WTC11 (cell line): Measurements from ENCODE around the gene RUFY3. TPM values are rescaled to one million over a fixed set of nuclear protein-coding genes. Genes with fewer than 3 reads are reported as not detected.
A peak's percentile ranks its signal among the peaks of the same experiment; 100 is the strongest.

ENCODE experiments used
- ATAC-seq: fragments of 200-7000 bp; cut with Tn5 transposase; 2 replicates; pipeline ENCODE4 v1.10.0; 2021; ENCODE audit warnings: mild to moderate bottlenecking, moderate library complexity
- CTCF ChIA-PET: fragments of 300-600 bp; sonication (Branson Sonifier 250); formaldehyde crosslinking; loops from one replicate; lab custom pipeline; 2021; ENCODE audit warnings: antibody characterized with exemption; lab: Charles Lee
- POLR2A ChIA-PET: fragments of 350-600 bp; sonication (Branson Sonifier 250); formaldehyde crosslinking; loops from one replicate; lab custom pipeline; 2021; ENCODE audit warnings: antibody characterized with exemption; lab: Charles Lee
- DNase-seq: peaks from one replicate; pipeline ENCODE4 v3.0.0; 2021; ENCODE audit warnings: low spot score
- H3K27ac Mint-ChIP-seq: 2 replicates; pipeline ENCODE4 v1.8.0; 2021; ENCODE audit warnings: mixed read lengths
- H3K27me3 Mint-ChIP-seq: 2 replicates; pipeline ENCODE4 v1.8.0; 2021; ENCODE audit warnings: low read depth, mild to moderate bottlenecking, moderate library complexity, mixed read lengths
- H3K36me3 Mint-ChIP-seq: 2 replicates; pipeline ENCODE4 v1.8.0; 2021; ENCODE audit warnings: mixed read lengths
- H3K4me1 Mint-ChIP-seq: 2 replicates; pipeline ENCODE4 v1.8.0; 2022; ENCODE audit warnings: mixed read lengths
- H3K4me3 Mint-ChIP-seq: 2 replicates; pipeline ENCODE4 v1.8.0; 2021; ENCODE audit warnings: mild to moderate bottlenecking, moderate library complexity, mixed read lengths
- H3K9me3 Mint-ChIP-seq: 2 replicates; pipeline ENCODE4 v1.8.0; 2021; ENCODE audit warnings: mixed read lengths
- AFF4 ChIP-seq: sonication (generic); formaldehyde crosslinking; IDR thresholded peaks from 2 replicates; pipeline ENCODE4 v1.8.1; 2023; ENCODE audit warnings: mild to moderate bottlenecking, missing genetic modification reagents, borderline replicate concordance
- ATF1 ChIP-seq: sonication (generic); formaldehyde crosslinking; IDR thresholded peaks from 2 replicates; pipeline ENCODE4 v1.8.1; 2023; ENCODE audit warnings: mild to moderate bottlenecking, moderate library complexity, missing genetic modification reagents
- CREB1 ChIP-seq: sonication (generic); formaldehyde crosslinking; IDR thresholded peaks from 2 replicates; pipeline ENCODE4 v1.8.0; 2023; ENCODE audit warnings: mild to moderate bottlenecking, missing genetic modification reagents
- FOXJ3 ChIP-seq: sonication (generic); formaldehyde crosslinking; IDR thresholded peaks from 2 replicates; pipeline ENCODE4 v1.9.0; 2021; ENCODE audit warnings: missing genetic modification reagents, mild to moderate bottlenecking, borderline replicate concordance
- GABPB1 ChIP-seq: sonication (generic); formaldehyde crosslinking; IDR thresholded peaks from 2 replicates; pipeline ENCODE4 v1.8.1; 2023; ENCODE audit warnings: mild to moderate bottlenecking, missing genetic modification reagents
- MLX ChIP-seq: sonication (generic); formaldehyde crosslinking; IDR thresholded peaks from 2 replicates; pipeline ENCODE4 v1.8.1; 2023; ENCODE audit warnings: mild to moderate bottlenecking, missing genetic modification reagents, moderate library complexity
- NR1H2 ChIP-seq: sonication (generic); formaldehyde crosslinking; IDR thresholded peaks from 2 replicates; pipeline ENCODE4 v1.9.0; 2021; ENCODE audit warnings: mild to moderate bottlenecking, moderate library complexity, missing genetic modification reagents
- NR3C1 ChIP-seq: sonication (generic); formaldehyde crosslinking; conservative IDR thresholded peaks from 2 replicates; pipeline ENCODE4 v1.8.1; 2023; ENCODE audit warnings: low read depth, mild to moderate bottlenecking, missing genetic modification reagents
- PRRX2 ChIP-seq: fragments of 250-450 bp; sonication (Bioruptor Pico); IDR thresholded peaks from 2 replicates; pipeline ENCODE4 v1.8.0; 2021; ENCODE audit warnings: mild to moderate bottlenecking
- RELA ChIP-seq: sonication (generic); formaldehyde crosslinking; IDR thresholded peaks from 2 replicates; pipeline ENCODE4 v1.8.1; 2022; ENCODE audit warnings: missing genetic modification reagents, mild to moderate bottlenecking, borderline replicate concordance
- RORB ChIP-seq: fragments of 250-450 bp; sonication (Bioruptor Pico); IDR thresholded peaks from 2 replicates; pipeline ENCODE4 v1.9.0; 2021; ENCODE audit warnings: mild to moderate bottlenecking
- SMAD3 ChIP-seq: sonication (generic); formaldehyde crosslinking; IDR thresholded peaks from 2 replicates; pipeline ENCODE4 v1.8.0; 2022; ENCODE audit warnings: missing genetic modification reagents, mild to moderate bottlenecking, borderline replicate concordance
- USF1 ChIP-seq: sonication (generic); formaldehyde crosslinking; IDR thresholded peaks from 2 replicates; pipeline ENCODE4 v1.8.0; 2022; ENCODE audit warnings: mild to moderate bottlenecking, missing genetic modification reagents
- ZNF121 ChIP-seq: sonication (generic); formaldehyde crosslinking; IDR thresholded peaks from 2 replicates; pipeline ENCODE4 v1.8.0; 2023; ENCODE audit warnings: missing genetic modification reagents
- ZNF263 ChIP-seq: sonication (generic); formaldehyde crosslinking; IDR thresholded peaks from 2 replicates; pipeline ENCODE4 v1.8.1; 2022; ENCODE audit warnings: low read depth, mild to moderate bottlenecking, moderate library complexity, missing genetic modification reagents
- ZNF281 ChIP-seq: sonication (generic); formaldehyde crosslinking; IDR thresholded peaks from 2 replicates; pipeline ENCODE4 v1.8.0; 2023; ENCODE audit warnings: mild to moderate bottlenecking, missing genetic modification reagents
- ZNF425 ChIP-seq: fragments of 250-450 bp; sonication (Bioruptor Pico); conservative IDR thresholded peaks from 2 replicates; pipeline ENCODE4 v1.9.0; 2021; ENCODE audit warnings: mild to moderate bottlenecking
- ZSCAN18 ChIP-seq: fragments of 250-450 bp; sonication (Bioruptor Pico); IDR thresholded peaks from 2 replicates; pipeline ENCODE4 v2.1.2; 2022; ENCODE audit warnings: mild to moderate bottlenecking, moderate library complexity
- total RNA-seq: library from RNA; stranded (reverse); gene quantifications from 3 replicates; pipeline ENCODE4 v1.2.3, GENCODE V29; 2021

Gene RUFY3
- total RNA-seq, 1 experiment from 2014 or later: 49.0 TPM

GRCh38 chr4:70830054-70830453, 108.3 kb downstream of the RUFY3 start:
- Mint-ChIP-seq H3K4me1 (no peaks in the 10 kb centered on the region), H3K4me3 (no peak overlapping the region), H3K36me3 (peaks cover 77% of the 10 kb centered on the region), H3K27ac (no peak overlapping the region), H3K9me3 (no peaks in the 10 kb centered on the region), H3K27me3 (no peaks in the 10 kb centered on the region)
- no peak for ATAC-seq
- ChIA-PET POLR2A (no interaction called here), CTCF (interaction anchor here (0.7 kb wide), 1 partner anchor 27 kb away, joined by 3 read pairs; no protein-coding TSS in a partner anchor)
- no peak for TF ChIP-seq ZNF425 (CRISPR knock-in tag)
- peak; percentile 99 for TF ChIP-seq ZNF121 (CRISPR knock-in tag)
- no peak for DNase-seq

- CTCF ChIA-PET: no interaction called here
- peaks cover 70% of the 10 kb centered on the region for H3K36me3 Mint-ChIP-seq
Observed at GRCh38 chr4:70831293-70831692, 109.5 kb downstream of the RUFY3 start.

More at GRCh38 chr4:70831293-70831692, 109.5 kb downstream of the RUFY3 start:
- TF ChIP-seq ZNF263 (no peak), ZNF281 (CRISPR knock-in tag) (no peak), ATF1 (CRISPR knock-in tag) (no peak), NR1H2 (CRISPR knock-in tag) (no peak), AFF4 (CRISPR knock-in tag) (no peak), MLX (no peak), USF1 (no peak), FOXJ3 (no peak), SMAD3 (CRISPR knock-in tag) (no peak), ZSCAN18 (CRISPR knock-in tag) (no peak), RORB (CRISPR knock-in tag) (no peak), PRRX2 (no peak), NR3C1 (CRISPR knock-in tag) (no peak), GABPB1 (no peak), RELA (CRISPR knock-in tag) (no peak), CREB1 (CRISPR knock-in tag) (no peak)
- TF ChIP-seq, all 79 proteins: peak for 0
- ATAC-seq (no peak), DNase-seq (no peak)
- Mint-ChIP-seq H3K4me1 (no peaks in the 10 kb centered on the region), H3K4me3 (no peak overlapping the region), H3K27ac (no peak overlapping the region), H3K9me3 (no peaks in the 10 kb centered on the region), H3K27me3 (no peaks in the 10 kb centered on the region)
- POLR2A ChIA-PET: no interaction called here
